Large intestine (tissue), 3 donors: ENCODE measurements around the gene TSC22D1. TPM values are rescaled to one million over a fixed set of nuclear protein-coding genes. Genes with fewer than 3 reads are reported as not detected.
A peak's percentile ranks its signal among the peaks of the same experiment; 100 is the strongest.
"Not testable (repeated sequence)": the region's sequence is repeated elsewhere in the genome, so short reads cannot be mapped to it uniquely, and the experiment has no call there.

ENCODE experiments used
- DNase-seq, 2 donors: peaks; one replicate each; pipeline versions ENCODE4 v3.0.0 to v3.0.0-alpha.2; 2013
- H3K27ac ChIP-seq: one replicate; pipeline ENCODE4 v1.5.1; 2013; ENCODE audit warnings: low read length
- H3K27me3 ChIP-seq: 2 replicates; pipeline ENCODE4 v1.6.1; 2013; ENCODE audit warnings: low read length; ENCODE audit not compliant: control insufficient read depth, insufficient read depth
- H3K36me3 ChIP-seq: 2 replicates; pipeline ENCODE4 v1.6.1; 2013; ENCODE audit warnings: low read length; ENCODE audit not compliant: control insufficient read depth, insufficient read depth
- H3K4me1 ChIP-seq: one replicate; pipeline ENCODE4 v1.6.1; 2013; ENCODE audit warnings: low read length; ENCODE audit not compliant: control insufficient read depth, insufficient read depth
- H3K4me3 ChIP-seq: one replicate; pipeline ENCODE4 v1.5.1; 2013; ENCODE audit warnings: low read length
- H3K9me3 ChIP-seq: one replicate; pipeline ENCODE4 v1.6.1; 2013; ENCODE audit warnings: mild to moderate bottlenecking, low read depth, low read length, moderate library complexity; ENCODE audit not compliant: control insufficient read depth
- WGBS: methylation state at CpG from one replicate; pipeline ENCODE4 v1.1.5; 2013; ENCODE audit warnings: low lambda C conversion rate; ENCODE audit not compliant: insufficient coverage; 5-methylcytosine and 5-hydroxymethylcytosine counted together
- polyA plus RNA-seq: library from polyadenylated mRNA; unstranded; fragments of 120-200 nt; gene quantifications from one replicate; pipeline ENCODE4 v1.2.1, GENCODE V29; 2013

TSC22D1 gene
- polyA plus RNA-seq, 1 donor = 172 TPM

- Histone ChIP-seq H3K9me3 (peaks cover 6% of the 10 kb centered on the region), H3K4me1 (peaks cover 8% of the 10 kb centered on the region), H3K4me3 (no peak overlapping the region), H3K27me3 (no peaks in the 10 kb centered on the region), H3K27ac (no peak overlapping the region), H3K36me3 (peaks cover 9% of the 10 kb centered on the region)
- no peak for DNase-seq
- no CpG with 5 or more reads among the region's 17 CpGs for WGBS
Observed at GRCh38 chr13:44458313-44458975, 117.7 kb downstream of the TSC22D1 start.

GRCh38 chr13:44456212-44456611, 119.9 kb downstream of the TSC22D1 start:
- H3K9me3 ChIP-seq, H3K4me3 ChIP-seq, H3K36me3 ChIP-seq, DNase-seq, H3K27me3 ChIP-seq: not testable (repeated sequence)
- Histone ChIP-seq H3K27ac (peak overlapping the region; percentile 75), H3K4me1 (peaks cover 22% of the 10 kb centered on the region)
- no CpG with 5 or more reads among the region's 11 CpGs for WGBS

GRCh38 chr13:44455769-44456168, 120.4 kb downstream of the TSC22D1 start:
- H3K27me3 ChIP-seq = no peaks in the 10 kb centered on the region
- 27% methylated on average over 2 of the region's 8 CpGs for WGBS
- no peak overlapping the region for H3K4me3 ChIP-seq
- DNase-seq = peak in 1 of 2 donors; percentile 77
- H3K9me3 ChIP-seq = peaks cover 6% of the 10 kb centered on the region
- peaks cover 9% of the 10 kb centered on the region for H3K36me3 ChIP-seq
- H3K27ac ChIP-seq = peak overlapping the region; percentile 75
- H3K4me1 ChIP-seq = peaks cover 27% of the 10 kb centered on the region

- Histone ChIP-seq H3K27ac (no peak overlapping the region), H3K36me3 (peaks cover 1% of the 10 kb centered on the region), H3K27me3 (no peaks in the 10 kb centered on the region), H3K4me1 (peaks cover 45% of the 10 kb centered on the region), H3K4me3 (no peak overlapping the region), H3K9me3 (no peaks in the 10 kb centered on the region)
- no CpG with 5 or more reads among the region's 1 CpG for WGBS
- no peak for DNase-seq
Observed at GRCh38 chr13:44453881-44454280, 122.2 kb downstream of the TSC22D1 start.

- Histone ChIP-seq H3K9me3 (no peaks in the 10 kb centered on the region), H3K36me3 (no peaks in the 10 kb centered on the region), H3K27me3 (no peaks in the 10 kb centered on the region), H3K27ac (no peak overlapping the region), H3K4me3 (no peak overlapping the region), H3K4me1 (peaks cover 53% of the 10 kb centered on the region)
- DNase-seq = no peak
- 70% methylated on average over 2 of the region's 3 CpGs for WGBS
Observed at GRCh38 chr13:44453069-44453468, 123.1 kb downstream of the TSC22D1 start.

GRCh38 chr13:44452418-44452817, 123.7 kb downstream of the TSC22D1 start:
- Histone ChIP-seq H3K9me3 (no peaks in the 10 kb centered on the region), H3K27me3 (no peaks in the 10 kb centered on the region), H3K4me1 (peaks cover 55% of the 10 kb centered on the region), H3K27ac (no peak overlapping the region), H3K4me3 (no peak overlapping the region), H3K36me3 (no peaks in the 10 kb centered on the region)
- WGBS = no CpG with 5 or more reads among the region's 7 CpGs
- no peak for DNase-seq

GRCh38 chr13:44451651-44452050, 124.5 kb downstream of the TSC22D1 start:
- Histone ChIP-seq H3K27me3 (no peaks in the 10 kb centered on the region), H3K9me3 (no peaks in the 10 kb centered on the region), H3K27ac (peak overlapping the region; percentile 83), H3K4me3 (no peak overlapping the region), H3K36me3 (no peaks in the 10 kb centered on the region), H3K4me1 (peaks cover 55% of the 10 kb centered on the region)
- no peak for DNase-seq
- 70% methylated on average over 2 of the region's 7 CpGs for WGBS

- no peak for DNase-seq
- H3K4me1 ChIP-seq = peaks cover 54% of the 10 kb centered on the region
- peak overlapping the region; percentile 83 for H3K27ac ChIP-seq
- no peaks in the 10 kb centered on the region for H3K36me3 ChIP-seq
- H3K9me3 ChIP-seq = no peaks in the 10 kb centered on the region
- 100% methylated on average over 1 of the region's 12 CpGs for WGBS
- no peaks in the 10 kb centered on the region for H3K27me3 ChIP-seq
- no peak overlapping the region for H3K4me3 ChIP-seq
Observed at GRCh38 chr13:44451126-44451525, 125.0 kb downstream of the TSC22D1 start.

- Histone ChIP-seq H3K27me3 (no peaks in the 10 kb centered on the region), H3K27ac (peak overlapping the region; percentile 83), H3K4me1 (peaks cover 51% of the 10 kb centered on the region), H3K9me3 (no peaks in the 10 kb centered on the region), H3K36me3 (no peaks in the 10 kb centered on the region), H3K4me3 (no peak overlapping the region)
- peak; percentile 84 to 95 for DNase-seq
- WGBS = 39% methylated on average over 2 of the region's 3 CpGs
Observed at GRCh38 chr13:44449999-44450821, 125.9 kb downstream of the TSC22D1 start.

- no peak overlapping the region for H3K4me3 ChIP-seq
Observed at GRCh38 chr13:44448875-44449274, 127.3 kb downstream of the TSC22D1 start.

More at GRCh38 chr13:44448875-44449274, 127.3 kb downstream of the TSC22D1 start:
- Histone ChIP-seq H3K4me1 (peaks cover 49% of the 10 kb centered on the region), H3K36me3 (no peaks in the 10 kb centered on the region), H3K9me3 (no peaks in the 10 kb centered on the region), H3K27me3 (no peaks in the 10 kb centered on the region), H3K27ac (peak overlapping the region; percentile 83)
- DNase-seq = no peak
- no CpG with 5 or more reads among the region's 3 CpGs for WGBS
